22Rv1 (cell line): ENCODE measurements around the gene TAF11L10.
"Not testable (repeated sequence)": the region's sequence is repeated elsewhere in the genome, so short reads cannot be mapped to it uniquely, and the experiment has no call there.

Experiments
- CTCF ChIP-seq: fragments of 450-650 bp; IDR thresholded peaks from 2 replicates; pipeline ENCODE4 v1.5.1; 2017; ENCODE audit warnings: mild to moderate bottlenecking
- ZFX ChIP-seq: fragments of 450-650 bp; IDR thresholded peaks from 2 replicates; pipeline ENCODE4 v1.6.1; 2017; ENCODE audit warnings: antibody characterized with exemption, borderline replicate concordance

GRCh38 chr5:17594255-17594654, 3.4 kb downstream of the TAF11L10 start, which contains the start of gene TAF11L9:
- TF ChIP-seq CTCF, ZFX: not testable (repeated sequence)
